ENCODE measurements around the gene SYCP2L.

DNA sequence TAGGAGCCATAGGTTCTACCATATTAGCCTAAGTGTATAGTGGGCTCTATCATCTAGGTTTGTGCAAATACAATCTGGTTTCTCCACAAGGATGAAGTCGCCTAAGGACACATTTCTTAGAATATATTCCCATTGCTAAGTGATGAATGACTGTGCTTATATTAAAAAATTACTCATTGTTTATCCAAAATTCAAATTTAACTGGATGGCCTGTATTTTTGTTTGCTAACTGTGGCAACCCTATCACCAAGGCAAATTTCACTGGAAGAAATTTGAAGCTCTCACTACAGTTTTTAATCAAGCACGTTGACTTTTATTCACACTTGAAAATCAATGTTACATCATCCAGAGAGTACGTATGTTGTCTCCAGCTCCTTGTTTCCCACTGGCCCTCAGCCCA is 18.9 kb upstream of the SYCP2L start:
- TF ChIP-seq, protein P1, sequence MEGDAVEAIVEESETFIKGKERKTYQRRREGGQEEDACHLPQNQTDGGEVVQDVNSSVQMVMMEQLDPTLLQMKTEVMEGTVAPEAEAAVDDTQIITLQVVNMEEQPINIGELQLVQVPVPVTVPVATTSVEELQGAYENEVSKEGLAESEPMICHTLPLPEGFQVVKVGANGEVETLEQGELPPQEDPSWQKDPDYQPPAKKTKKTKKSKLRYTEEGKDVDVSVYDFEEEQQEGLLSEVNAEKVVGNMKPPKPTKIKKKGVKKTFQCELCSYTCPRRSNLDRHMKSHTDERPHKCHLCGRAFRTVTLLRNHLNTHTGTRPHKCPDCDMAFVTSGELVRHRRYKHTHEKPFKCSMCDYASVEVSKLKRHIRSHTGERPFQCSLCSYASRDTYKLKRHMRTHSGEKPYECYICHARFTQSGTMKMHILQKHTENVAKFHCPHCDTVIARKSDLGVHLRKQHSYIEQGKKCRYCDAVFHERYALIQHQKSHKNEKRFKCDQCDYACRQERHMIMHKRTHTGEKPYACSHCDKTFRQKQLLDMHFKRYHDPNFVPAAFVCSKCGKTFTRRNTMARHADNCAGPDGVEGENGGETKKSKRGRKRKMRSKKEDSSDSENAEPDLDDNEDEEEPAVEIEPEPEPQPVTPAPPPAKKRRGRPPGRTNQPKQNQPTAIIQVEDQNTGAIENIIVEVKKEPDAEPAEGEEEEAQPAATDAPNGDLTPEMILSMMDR (IDR thresholded peaks at IDR 0.05): no peak
- TF ChIP-seq POLR2A (IDR thresholded peaks at IDR 0.05): no peak
